ENCODE measurements around the gene OOSP4B. TPM values are rescaled to one million over a fixed set of nuclear protein-coding genes. Genes with fewer than 3 reads are reported as not detected.
A peak's percentile ranks its signal among the peaks of the same experiment; 100 is the strongest.
"Not testable (repeated sequence)": the region's sequence is repeated elsewhere in the genome, so short reads cannot be mapped to it uniquely, and the experiment has no call there.

The OOSP4B gene
- total RNA-seq, 1 experiment from 2014 or later = not detected

GRCh38 chr11:60005360-60005759, 11.6 kb upstream of the OOSP4B start (continued):
- TF ChIP-seq CTCF (IDR thresholded peaks at IDR 0.05) (no peak), ZNF416 (CRISPR knock-in tag; IDR thresholded peaks at IDR 0.05) (no peak), GABPB1 (CRISPR knock-in tag; IDR thresholded peaks at IDR 0.05) (no peak)

- H3K4me1 Mint-ChIP-seq = peaks cover 17% of the 10 kb centered on the region
- CTCF ChIA-PET = no interaction called here
- DNase-seq (ENCODE audit: low spot score) (peak; percentile 30), ATAC-seq (peak; percentile 60)
- no peak overlapping the region for H3K4me3 Mint-ChIP-seq
- H3K27ac Mint-ChIP-seq = no peak overlapping the region
- no peaks in the 10 kb centered on the region for H3K36me3 Mint-ChIP-seq
- POLR2A ChIA-PET = no interaction called here
- H3K27me3 Mint-ChIP-seq (ENCODE audit: low read depth) = no peaks in the 10 kb centered on the region; the same call in 1 of the 2 replicates
- TF ChIP-seq USF2 (CRISPR knock-in tag; IDR thresholded peaks at IDR 0.05) (no peak), KAT7 (CRISPR knock-in tag; IDR thresholded peaks at IDR 0.05; ENCODE audit: borderline replicate concordance) (no peak), IRF2 (CRISPR knock-in tag; IDR thresholded peaks at IDR 0.05; ENCODE audit: borderline replicate concordance, low read depth) (no peak), ERG (CRISPR knock-in tag; IDR thresholded peaks at IDR 0.05) (no peak), NFYB (CRISPR knock-in tag; conservative IDR thresholded peaks at IDR 0.05; ENCODE audit: low read depth) (no peak), TEAD1 (CRISPR knock-in tag; IDR thresholded peaks at IDR 0.05) (no peak), ESRRA (CRISPR knock-in tag; IDR thresholded peaks at IDR 0.05; ENCODE audit: borderline replicate concordance) (no peak), OVOL2 (CRISPR knock-in tag; IDR thresholded peaks at IDR 0.05; ENCODE audit: borderline replicate concordance) (no peak), ZNF138 (CRISPR knock-in tag; conservative IDR thresholded peaks at IDR 0.05) (no peak)
- peaks cover 14% of the 10 kb centered on the region for H3K9me3 Mint-ChIP-seq
Measured at GRCh38 chr11:60018058-60018457, 1.1 kb downstream of the OOSP4B start.

- peaks cover 14% of the 10 kb centered on the region for H3K9me3 Mint-ChIP-seq
Measured at GRCh38 chr11:60020376-60020775, 3.4 kb downstream of the OOSP4B start.

GRCh38 chr11:60029015-60029632, 12.1 kb downstream of the OOSP4B start:
- POLR2A ChIA-PET = no interaction called here
- no peaks in the 10 kb centered on the region for H3K36me3 Mint-ChIP-seq
- DNase-seq (ENCODE audit: low spot score) (no peak), ATAC-seq (no peak)
- H3K27me3 Mint-ChIP-seq (ENCODE audit: low read depth) = no peaks in the 10 kb centered on the region
- CTCF ChIA-PET = no interaction called here
- H3K27ac Mint-ChIP-seq = no peak overlapping the region
- H3K9me3 Mint-ChIP-seq = no peaks in the 10 kb centered on the region
- no peak overlapping the region for H3K4me3 Mint-ChIP-seq
- TF ChIP-seq FOXK1 (CRISPR knock-in tag; IDR thresholded peaks at IDR 0.05) (no peak), GTF2I (CRISPR knock-in tag; conservative IDR thresholded peaks at IDR 0.05) (no peak), NR3C1 (CRISPR knock-in tag; conservative IDR thresholded peaks at IDR 0.05; ENCODE audit: low read depth) (no peak), IRF2 (CRISPR knock-in tag; IDR thresholded peaks at IDR 0.05; ENCODE audit: borderline replicate concordance, low read depth) (no peak), ZNF671 (CRISPR knock-in tag; IDR thresholded peaks at IDR 0.05) (no peak), ZBTB21 (CRISPR knock-in tag; IDR thresholded peaks at IDR 0.05; ENCODE audit: borderline replicate concordance) (no peak), STAT6 (CRISPR knock-in tag; conservative IDR thresholded peaks at IDR 0.05; ENCODE audit: low read depth) (no peak), ATF2 (CRISPR knock-in tag; IDR thresholded peaks at IDR 0.05; ENCODE audit: borderline replicate concordance, low read depth) (no peak)
- H3K4me1 Mint-ChIP-seq = no peaks in the 10 kb centered on the region

More at GRCh38 chr11:60020376-60020775, 3.4 kb downstream of the OOSP4B start:
- H3K4me3 Mint-ChIP-seq; POLR2A ChIA-PET; DNase-seq (ENCODE audit: low spot score); ATAC-seq; H3K36me3 Mint-ChIP-seq; H3K27ac Mint-ChIP-seq; H3K27me3 Mint-ChIP-seq (ENCODE audit: low read depth): not testable (repeated sequence)
- peaks cover 17% of the 10 kb centered on the region for H3K4me1 Mint-ChIP-seq
- CTCF ChIA-PET = interaction anchor here (1.1 kb wide), 1 partner anchor 101 kb away, joined by 3 read pairs; no protein-coding TSS in a partner anchor

Data from WTC11 (cell line).